GM18951 (cell line): ENCODE data around the gene SUN2.

Experiments
- POLR2A ChIP-seq: IDR thresholded peaks from 4 replicates; pipeline ENCODE4 v1.6.1; 2011; ENCODE audit warnings: mild to moderate bottlenecking; ENCODE audit not compliant: insufficient read length, insufficient read depth; ENCODE audit errors: extremely low read depth
- in situ Hi-C: fragments of 300-500 bp; cut with MboI; formaldehyde crosslinking; loops from one replicate; pipeline ENCODE4 v1.12.0; 2022; ENCODE audit warnings: low sequenced_read_pairs, mixed read lengths, inconsistent platforms; ENCODE audit not compliant: unreplicated experiment

Gene SUN2

GRCh38 chr22:38706101-38706900 lies 49.5 kb downstream of the SUN2 start:
- in situ Hi-C loops = no loop called here
- TF ChIP-seq POLR2A = no peak

GRCh38 chr22:38705235-38706100 lies 50.3 kb downstream of the SUN2 start, which contains the start of gene GTPBP1:
Gene GTPBP1, plus strand, starts transcription at chr22:38705944. Its CDS starts 12 bp downstream, at chr22:38705956.
- in situ Hi-C loops = no loop called here
- TF ChIP-seq POLR2A = peak; percentile 97

GRCh38 chr22:38704654-38705234 lies 51.1 kb downstream of the SUN2 start:
- no peak for TF ChIP-seq POLR2A
- in situ Hi-C loops = no loop called here

- in situ Hi-C loops = no loop called here
- TF ChIP-seq POLR2A = peak; percentile 92
These were observed 54.8 kb downstream of the SUN2 start, which contains the start of gene JOSD1 for GRCh38 chr22:38700789-38701628. Gene JOSD1, minus strand, starts transcription at chr22:38700943. Its CDS starts 956 bp downstream, at chr22:38699987.

- in situ Hi-C loops = no loop called here
- no peak for TF ChIP-seq POLR2A
These were observed 55.5 kb downstream of the SUN2 start for GRCh38 chr22:38700270-38700788.

- in situ Hi-C loops = no loop called here
- no peak for TF ChIP-seq POLR2A
These were observed 56.0 kb downstream of the SUN2 start for GRCh38 chr22:38699784-38700183.

- in situ Hi-C loops = no loop called here
- no peak for TF ChIP-seq POLR2A
These were observed 56.7 kb downstream of the SUN2 start for GRCh38 chr22:38699143-38699542.

- TF ChIP-seq POLR2A = no peak
- in situ Hi-C loops = no loop called here
These were observed 57.2 kb downstream of the SUN2 start for GRCh38 chr22:38698407-38699094.

GRCh38 chr22:38697425-38698089 lies 58.2 kb downstream of the SUN2 start:
- TF ChIP-seq POLR2A = no peak

GRCh38 chr22:38696606-38697424 lies 59.0 kb downstream of the SUN2 start:
- in situ Hi-C loops = no loop called here
- no peak for TF ChIP-seq POLR2A

More at GRCh38 chr22:38697425-38698089, 58.2 kb downstream of the SUN2 start:
- in situ Hi-C loops = no loop called here
